HepG2 (cell line): ENCODE results near the gene PXMP2. TPM values are rescaled to one million over a fixed set of nuclear protein-coding genes. Genes with fewer than 3 reads are reported as not detected.

Source experiments
- CHCHD3 ChIP-seq: sonication (generic); formaldehyde crosslinking; IDR thresholded peaks from 2 replicates; pipeline ENCODE4 v1.8.0; 2022; ENCODE audit warnings: mild to moderate bottlenecking, missing genetic modification reagents, moderate library complexity
- CREBL2 ChIP-seq: sonication (generic); formaldehyde crosslinking; IDR thresholded peaks from 2 replicates; pipeline ENCODE4 v1.8.1; 2023; ENCODE audit warnings: missing genetic modification reagents, mild to moderate bottlenecking, borderline replicate concordance
- HIC2 ChIP-seq: sonication (generic); formaldehyde crosslinking; IDR thresholded peaks from 2 replicates; pipeline ENCODE4 v1.9.0; 2022; ENCODE audit warnings: low read depth, missing genetic modification reagents
- HOXA7 ChIP-seq: sonication (generic); formaldehyde crosslinking; IDR thresholded peaks from 2 replicates; pipeline ENCODE4 v1.8.1; 2022; ENCODE audit warnings: mild to moderate bottlenecking, missing genetic modification reagents, moderate library complexity
- KLF15 ChIP-seq: sonication (generic); formaldehyde crosslinking; IDR thresholded peaks from 2 replicates; pipeline ENCODE4 v1.8.1; 2023; ENCODE audit warnings: borderline replicate concordance, mild to moderate bottlenecking, inconsistent platforms, missing genetic modification reagents, mixed read lengths
- MBD4 ChIP-seq: IDR thresholded peaks from 2 replicates; pipeline ENCODE4 v1.6.1; 2012; ENCODE audit warnings: low read length, inconsistent platforms, borderline replicate concordance
- MTA1 ChIP-seq: sonication (generic); formaldehyde crosslinking; IDR thresholded peaks from 2 replicates; pipeline ENCODE4 v1.4.0; 2020; ENCODE audit warnings: missing genetic modification reagents, mild to moderate bottlenecking, borderline replicate concordance
- NFKBIZ ChIP-seq: IDR thresholded peaks from 2 replicates; pipeline ENCODE4 v1.6.1; 2018; ENCODE audit warnings: missing genetic modification reagents, missing compliant biosample characterization
- RXRB ChIP-seq: IDR thresholded peaks from 2 replicates; pipeline ENCODE4 v1.6.1; 2016; ENCODE audit warnings: borderline replicate concordance, missing genetic modification reagents, missing compliant biosample characterization
- SRF ChIP-seq: IDR thresholded peaks from 2 replicates; pipeline ENCODE4 v1.6.1; 2011; ENCODE audit warnings: mild to moderate bottlenecking, low read depth, low read length, moderate library complexity
- TAF15 ChIP-seq: fragments of 200-400 bp; formaldehyde crosslinking; IDR thresholded peaks from one replicate; pipeline ENCODE4 v1.6.1; 2018; ENCODE audit warnings: mild to moderate bottlenecking, low read depth, low read length; ENCODE audit not compliant: poor library complexity, severe bottlenecking
- TMF1 ChIP-seq: sonication (generic); formaldehyde crosslinking; IDR thresholded peaks from 2 replicates; pipeline ENCODE4 v1.8.1; 2022; ENCODE audit warnings: low read depth, missing genetic modification reagents
- ZNF12 ChIP-seq: sonication (generic); formaldehyde crosslinking; IDR thresholded peaks from 2 replicates; pipeline ENCODE4 v1.5.0; 2020; ENCODE audit warnings: missing genetic modification reagents
- ZNF460 ChIP-seq: sonication (generic); formaldehyde crosslinking; IDR thresholded peaks from 2 replicates; pipeline ENCODE4 v1.5.1; 2020; ENCODE audit warnings: missing genetic modification reagents, mild to moderate bottlenecking, borderline replicate concordance
- ZNF510 ChIP-seq: sonication (generic); formaldehyde crosslinking; IDR thresholded peaks from 2 replicates; pipeline ENCODE4 v1.4.0; 2020; ENCODE audit warnings: low read depth, mild to moderate bottlenecking, missing genetic modification reagents
- ZNF614 ChIP-seq: IDR thresholded peaks from 2 replicates; pipeline ENCODE4 v1.6.1; 2018; ENCODE audit warnings: missing biosample characterization, missing genetic modification reagents, inconsistent platforms, borderline replicate concordance
- ZNF720 ChIP-seq: sonication (generic); formaldehyde crosslinking; IDR thresholded peaks from 2 replicates; pipeline ENCODE4 v1.4.0; 2020; ENCODE audit warnings: missing genetic modification reagents
- ZNF740 ChIP-seq: sonication (generic); formaldehyde crosslinking; IDR thresholded peaks from 2 replicates; pipeline ENCODE4 v1.4.0; 2020; ENCODE audit warnings: missing genetic modification reagents
- ZNF839 ChIP-seq: sonication (generic); formaldehyde crosslinking; IDR thresholded peaks from 2 replicates; pipeline ENCODE4 v1.4.0; 2020; ENCODE audit warnings: missing genetic modification reagents, mild to moderate bottlenecking, borderline replicate concordance
- ZSCAN22 ChIP-seq: sonication (generic); formaldehyde crosslinking; IDR thresholded peaks from 2 replicates; pipeline ENCODE4 v1.4.0; 2020; ENCODE audit warnings: mild to moderate bottlenecking, missing genetic modification reagents
- ZSCAN9 ChIP-seq: IDR thresholded peaks from 2 replicates; pipeline ENCODE4 v1.6.1; 2016; ENCODE audit warnings: borderline replicate concordance
- polyA plus RNA-seq, 8 experiments: library from polyadenylated mRNA; depleted of rRNA in 3 of 8; stranded (reverse) in 7 of 8; unstranded in 1 of 8; fragments of >200 nt; fragmentation: Illumina TruSeq in 4 of 8; extraction: Trizol in 4 of 8; gene quantifications; 2 replicates each; pipeline versions ENCODE4 v1.2.1 to v1.2.3, GENCODE V29; 2011 to 2016; ENCODE audit warnings: low read depth in 4 of 8, missing spikeins in 1 of 8, mixed read lengths in 1 of 8; ENCODE audit not compliant: insufficient read depth in 1 of 8
- total RNA-seq, 5 experiments: library from RNA; depleted of rRNA; stranded (reverse); fragments of >200 nt; fragmentation: Illumina TruSeq; extraction: Trizol; gene quantifications; 2 replicates each; pipeline ENCODE4 v1.2.3, GENCODE V29; 2016; ENCODE audit warnings: low read depth in 1 of 5
- TF ChIP-seq, protein P1 (sequence below): sonication (generic); formaldehyde crosslinking; conservative IDR thresholded peaks from 2 replicates; pipeline ENCODE4 v1.4.0; 2020; ENCODE audit warnings: missing genetic modification reagents
- TF ChIP-seq, protein P2 (sequence below), 2 experiments: IDR thresholded peaks; 2 replicates each; pipeline ENCODE4 v1.6.1; 2011 to 2012; ENCODE audit warnings: low read length in 2 of 2, borderline replicate concordance in 1 of 2, low read depth in 1 of 2, mild to moderate bottlenecking in 1 of 2, moderate library complexity in 1 of 2

PXMP2 gene
- total and polyA plus RNA-seq, 2 of the 13 experiments (the other 11 are each of a cell fraction or from before 2014, with no cell fraction given) = 25.5 to 42.9 TPM

DNA sequence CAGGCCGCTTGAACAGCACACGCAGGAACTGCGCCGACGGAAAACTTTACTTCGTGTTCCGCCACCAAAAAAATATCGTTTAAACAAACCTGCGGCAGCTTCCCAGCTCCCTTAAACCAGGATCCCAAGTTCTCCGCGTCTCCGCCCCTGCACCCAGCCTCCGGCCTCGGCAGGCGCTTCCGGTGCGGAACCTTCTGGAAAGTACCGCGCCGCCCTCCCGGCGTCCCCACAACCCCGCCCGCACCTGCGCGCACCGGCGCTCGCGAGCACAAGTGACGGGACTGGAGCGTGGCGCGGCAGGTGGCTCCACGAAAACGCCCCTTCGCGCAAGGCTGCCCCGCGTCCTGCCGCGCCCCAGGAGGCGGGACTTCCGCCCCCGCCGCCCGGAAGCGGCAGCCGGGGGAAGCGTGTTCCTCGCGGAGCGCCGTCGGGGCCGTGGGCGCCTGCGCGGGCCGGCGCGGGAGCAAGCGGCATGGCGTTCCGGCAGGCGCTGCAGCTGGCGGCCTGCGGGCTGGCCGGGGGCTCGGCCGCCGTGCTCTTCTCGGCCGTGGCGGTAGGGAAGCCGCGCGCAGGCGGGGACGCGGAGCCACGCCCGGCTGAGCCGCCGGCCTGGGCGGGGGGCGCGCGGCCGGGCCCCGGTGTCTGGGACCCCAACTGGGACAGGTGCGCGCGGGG is 23.2 kb downstream of the PXMP2 start, which contains the start of gene PGAM5 (continued):
- TF ChIP-seq HIC2 (CRISPR knock-in tag) (no peak; the same call in 1 of the 2 replicates), CREBL2 (CRISPR knock-in tag) (no peak), ZSCAN22 (CRISPR knock-in tag) (no peak), TMF1 (CRISPR knock-in tag) (peak; percentile 95), MBD4 (no peak), CHCHD3 (CRISPR knock-in tag) (no peak), ZNF720 (no peak), ZSCAN9 (peak; percentile 48; the same call in 1 of the 2 replicates), ZNF460 (CRISPR knock-in tag) (peak; percentile 29; the same call in 1 of the 2 replicates), ZNF12 (CRISPR knock-in tag) (no peak), RXRB (CRISPR knock-in tag) (peak; percentile 65; the same call in 1 of the 2 replicates), TAF15 (no peak), ZNF740 (no peak), NFKBIZ (CRISPR knock-in tag) (no peak), HOXA7 (CRISPR knock-in tag) (no peak), KLF15 (CRISPR knock-in tag) (no peak), MTA1 (peak; percentile 94), ZNF839 (CRISPR knock-in tag) (no peak), ZNF510 (CRISPR knock-in tag) (no peak), SRF (no peak), ZNF614 (CRISPR knock-in tag) (no peak)
- TF ChIP-seq, protein P1, sequence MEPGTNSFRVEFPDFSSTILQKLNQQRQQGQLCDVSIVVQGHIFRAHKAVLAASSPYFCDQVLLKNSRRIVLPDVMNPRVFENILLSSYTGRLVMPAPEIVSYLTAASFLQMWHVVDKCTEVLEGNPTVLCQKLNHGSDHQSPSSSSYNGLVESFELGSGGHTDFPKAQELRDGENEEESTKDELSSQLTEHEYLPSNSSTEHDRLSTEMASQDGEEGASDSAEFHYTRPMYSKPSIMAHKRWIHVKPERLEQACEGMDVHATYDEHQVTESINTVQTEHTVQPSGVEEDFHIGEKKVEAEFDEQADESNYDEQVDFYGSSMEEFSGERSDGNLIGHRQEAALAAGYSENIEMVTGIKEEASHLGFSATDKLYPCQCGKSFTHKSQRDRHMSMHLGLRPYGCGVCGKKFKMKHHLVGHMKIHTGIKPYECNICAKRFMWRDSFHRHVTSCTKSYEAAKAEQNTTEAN (CRISPR knock-in tag) = peak; percentile 79; the same call in 1 of the 2 replicates
- TF ChIP-seq, protein P2, sequence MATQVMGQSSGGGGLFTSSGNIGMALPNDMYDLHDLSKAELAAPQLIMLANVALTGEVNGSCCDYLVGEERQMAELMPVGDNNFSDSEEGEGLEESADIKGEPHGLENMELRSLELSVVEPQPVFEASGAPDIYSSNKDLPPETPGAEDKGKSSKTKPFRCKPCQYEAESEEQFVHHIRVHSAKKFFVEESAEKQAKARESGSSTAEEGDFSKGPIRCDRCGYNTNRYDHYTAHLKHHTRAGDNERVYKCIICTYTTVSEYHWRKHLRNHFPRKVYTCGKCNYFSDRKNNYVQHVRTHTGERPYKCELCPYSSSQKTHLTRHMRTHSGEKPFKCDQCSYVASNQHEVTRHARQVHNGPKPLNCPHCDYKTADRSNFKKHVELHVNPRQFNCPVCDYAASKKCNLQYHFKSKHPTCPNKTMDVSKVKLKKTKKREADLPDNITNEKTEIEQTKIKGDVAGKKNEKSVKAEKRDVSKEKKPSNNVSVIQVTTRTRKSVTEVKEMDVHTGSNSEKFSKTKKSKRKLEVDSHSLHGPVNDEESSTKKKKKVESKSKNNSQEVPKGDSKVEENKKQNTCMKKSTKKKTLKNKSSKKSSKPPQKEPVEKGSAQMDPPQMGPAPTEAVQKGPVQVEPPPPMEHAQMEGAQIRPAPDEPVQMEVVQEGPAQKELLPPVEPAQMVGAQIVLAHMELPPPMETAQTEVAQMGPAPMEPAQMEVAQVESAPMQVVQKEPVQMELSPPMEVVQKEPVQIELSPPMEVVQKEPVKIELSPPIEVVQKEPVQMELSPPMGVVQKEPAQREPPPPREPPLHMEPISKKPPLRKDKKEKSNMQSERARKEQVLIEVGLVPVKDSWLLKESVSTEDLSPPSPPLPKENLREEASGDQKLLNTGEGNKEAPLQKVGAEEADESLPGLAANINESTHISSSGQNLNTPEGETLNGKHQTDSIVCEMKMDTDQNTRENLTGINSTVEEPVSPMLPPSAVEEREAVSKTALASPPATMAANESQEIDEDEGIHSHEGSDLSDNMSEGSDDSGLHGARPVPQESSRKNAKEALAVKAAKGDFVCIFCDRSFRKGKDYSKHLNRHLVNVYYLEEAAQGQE (IDR thresholded peaks at IDR 0.05; ENCODE audit: borderline replicate concordance in 1 of 2, low read depth in 1 of 2, low read length in 2 of 2) = no peak
